GM13977 (cell line): ENCODE measurements around the gene POLR2J2.
"Not testable (repeated sequence)": the region's sequence is repeated elsewhere in the genome, so short reads cannot be mapped to it uniquely, and the experiment has no call there.

ENCODE experiments used
- DNase-seq: peaks from one replicate; pipeline ENCODE4 v3.0.0; 2012; ENCODE audit warnings: low spot score
- CTCF ChIP-seq: IDR thresholded peaks from 2 replicates; pipeline ENCODE4 v1.5.1; 2012; ENCODE audit warnings: mild to moderate bottlenecking, control low read depth; ENCODE audit not compliant: insufficient read depth; ENCODE audit errors: extremely low read depth, missing control alignments
- in situ Hi-C: fragments of 300-500 bp; cut with MboI; formaldehyde crosslinking; loops from one replicate; pipeline ENCODE4 v1.12.0; 2022; ENCODE audit warnings: low sequenced_read_pairs, low pct_unique_long_range_greater_than_20kb, mixed read lengths, inconsistent platforms; ENCODE audit not compliant: unreplicated experiment

Gene POLR2J2

GRCh38 chr7:102671166-102671955 is at the start of gene POLR2J2:
TSS of gene POLR2J2 (minus strand) at chr7:102671663. CDS start at chr7:102671601, 62 bp downstream.
- peak; percentile 26 for TF ChIP-seq CTCF
- in situ Hi-C loops: not testable (repeated sequence)
- DNase-seq: peak; percentile 80

DNA sequence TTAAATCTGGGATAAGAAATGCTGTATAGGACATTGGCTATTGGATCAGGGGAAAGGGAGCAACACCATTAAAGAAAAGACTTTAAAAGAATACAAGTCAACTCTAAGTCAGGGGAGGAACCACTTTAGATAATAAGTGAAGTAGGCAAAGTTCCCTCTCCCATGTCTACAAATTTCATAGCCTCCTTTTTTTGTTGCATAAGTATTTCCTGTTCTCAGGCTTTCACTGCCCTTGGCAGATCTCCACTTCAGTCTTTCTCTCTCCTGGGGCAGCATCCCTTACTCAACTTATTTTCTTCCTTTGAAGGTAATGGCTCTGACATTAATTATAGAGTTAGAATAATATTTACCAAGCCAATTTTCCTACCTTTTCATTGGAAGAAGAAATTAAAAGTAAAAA is 47.0 kb upstream of the POLR2J2 start:
- DNase-seq, in situ Hi-C loops: not testable (repeated sequence)

- DNase-seq, in situ Hi-C loops: not testable (repeated sequence)
These were observed 44.3 kb upstream of the POLR2J2 start for GRCh38 chr7:102715718-102716117.

DNA sequence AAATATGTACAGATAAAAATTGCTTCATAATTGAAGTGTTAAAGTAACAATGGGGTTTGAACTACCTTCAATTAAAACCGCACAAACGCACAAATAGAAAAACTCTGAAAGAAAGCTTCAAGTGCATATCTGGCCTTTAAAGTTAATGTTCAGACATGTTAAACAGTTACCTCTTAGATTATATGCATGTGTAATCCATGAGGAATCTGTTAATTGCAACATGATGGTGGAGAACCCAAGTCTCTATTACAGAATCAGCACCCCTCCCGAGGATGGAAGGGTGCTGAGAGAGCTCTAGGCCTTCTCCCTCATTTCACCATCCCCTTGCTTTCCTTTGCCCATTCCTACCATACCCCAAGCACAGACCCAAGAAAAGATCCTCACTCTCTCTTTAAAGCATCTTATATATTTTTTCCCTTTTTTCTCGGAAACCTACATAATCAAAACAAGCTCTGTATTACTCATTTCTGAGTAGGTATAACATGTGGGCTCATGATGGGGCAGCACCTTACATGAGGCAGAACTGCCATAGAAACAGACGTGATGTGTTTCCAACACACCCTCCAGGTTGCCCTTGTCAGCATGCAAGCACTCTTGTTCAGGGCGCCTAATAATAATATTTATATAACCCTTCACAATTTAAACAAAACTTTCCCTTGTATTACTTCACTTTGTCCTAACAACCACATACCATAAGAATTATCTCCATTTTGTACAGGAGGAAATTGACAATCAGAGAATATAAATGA is 43.5 kb upstream of the POLR2J2 start:
- in situ Hi-C loops, DNase-seq: not testable (repeated sequence)

- in situ Hi-C loops, DNase-seq: not testable (repeated sequence)
These were observed 42.2 kb upstream of the POLR2J2 start for GRCh38 chr7:102713691-102714080.

DNA sequence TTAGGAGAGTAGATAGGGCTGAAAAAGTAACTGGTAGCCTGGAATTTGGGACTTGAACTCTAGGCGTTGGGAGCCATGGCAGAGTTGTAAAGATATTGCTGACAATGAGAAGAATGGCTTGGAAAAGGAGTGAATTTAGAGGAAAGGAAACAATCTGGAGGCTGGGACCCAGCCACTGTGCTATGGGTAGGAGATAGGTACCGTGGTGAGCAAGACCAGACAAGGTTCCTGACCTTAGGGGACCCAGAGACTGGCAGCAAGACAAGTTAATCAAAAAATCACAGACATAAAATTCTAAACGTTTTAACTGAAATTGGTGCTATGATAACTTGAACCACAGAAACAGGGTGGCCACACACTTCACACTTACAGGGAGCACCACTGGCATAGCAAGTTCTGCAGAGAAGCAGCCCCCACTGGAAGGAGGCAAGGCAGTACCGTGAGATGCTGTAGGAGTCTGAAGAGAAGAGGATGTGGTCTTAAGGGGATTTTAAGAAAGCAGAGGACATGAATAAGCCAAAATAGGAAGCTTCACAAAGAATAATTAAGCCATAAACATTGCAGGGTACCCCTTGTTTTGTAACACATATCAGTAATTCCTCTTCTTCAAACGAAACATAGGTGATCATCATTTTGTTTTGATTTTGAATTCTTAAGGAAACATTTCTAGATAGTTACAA is 41.7 kb upstream of the POLR2J2 start:
- peak; percentile 6 for DNase-seq
- in situ Hi-C loops: not testable (repeated sequence)

DNA sequence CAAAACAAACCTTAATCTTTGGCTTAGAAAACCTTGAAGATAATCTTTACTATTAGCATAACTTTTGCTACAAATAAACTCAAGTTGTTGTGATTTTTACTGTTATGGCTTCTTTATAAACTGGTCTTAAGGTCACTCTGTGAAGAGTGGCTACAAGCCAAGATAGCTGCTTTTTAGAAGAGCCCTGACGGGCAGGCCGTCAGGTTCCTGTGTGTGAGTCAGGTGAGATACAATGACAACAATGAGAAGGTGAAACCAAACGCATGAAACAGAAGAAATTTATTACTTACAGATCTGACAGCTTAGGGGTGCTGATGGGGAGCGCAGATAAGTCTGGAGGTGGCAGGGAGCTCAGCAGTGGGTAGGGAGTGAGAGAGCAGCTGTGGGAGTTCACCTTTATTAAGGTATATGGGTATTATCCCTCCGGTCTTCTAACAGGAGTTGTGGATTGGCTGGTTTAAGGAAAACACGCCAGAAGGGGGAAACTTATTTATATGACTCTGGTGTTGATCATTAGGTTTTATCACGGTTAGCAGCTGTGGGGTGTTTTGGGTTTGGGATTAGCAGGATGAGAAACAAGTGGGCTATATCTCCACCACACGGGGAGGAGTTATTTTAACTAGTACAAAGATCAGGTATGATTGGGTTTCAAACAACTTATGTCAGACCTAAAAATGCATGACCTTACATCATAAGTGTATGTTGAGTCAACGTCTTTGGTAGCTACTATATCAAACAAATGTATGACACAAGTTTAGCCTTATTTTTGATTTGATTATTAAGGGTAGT is 27.7 kb upstream of the POLR2J2 start:
- DNase-seq, in situ Hi-C loops: not testable (repeated sequence)

- in situ Hi-C loops, DNase-seq: not testable (repeated sequence)
These were observed 26.4 kb upstream of the POLR2J2 start for GRCh38 chr7:102697642-102698512.

DNA sequence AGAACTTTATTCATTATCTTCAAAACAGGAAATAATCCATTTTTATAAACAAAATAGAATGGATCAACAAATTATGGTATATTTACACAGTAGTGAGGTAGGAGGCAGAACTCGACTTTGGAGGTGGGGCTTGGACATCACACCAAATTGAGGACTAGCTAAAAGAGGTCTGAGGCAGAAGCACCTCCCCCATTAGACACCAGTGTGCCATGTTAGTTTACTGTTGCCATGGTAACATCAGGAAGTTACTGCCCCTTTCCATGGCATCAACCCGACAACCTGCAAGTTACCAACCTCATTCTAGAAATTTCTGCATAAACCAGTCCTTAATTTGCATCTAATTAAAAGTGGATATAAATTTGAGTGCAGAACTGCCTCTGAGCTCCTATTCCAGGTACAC is 24.5 kb upstream of the POLR2J2 start:
- DNase-seq, in situ Hi-C loops: not testable (repeated sequence)

GRCh38 chr7:102695033-102695552 is 23.6 kb upstream of the POLR2J2 start:
- in situ Hi-C loops, DNase-seq: not testable (repeated sequence)

DNA sequence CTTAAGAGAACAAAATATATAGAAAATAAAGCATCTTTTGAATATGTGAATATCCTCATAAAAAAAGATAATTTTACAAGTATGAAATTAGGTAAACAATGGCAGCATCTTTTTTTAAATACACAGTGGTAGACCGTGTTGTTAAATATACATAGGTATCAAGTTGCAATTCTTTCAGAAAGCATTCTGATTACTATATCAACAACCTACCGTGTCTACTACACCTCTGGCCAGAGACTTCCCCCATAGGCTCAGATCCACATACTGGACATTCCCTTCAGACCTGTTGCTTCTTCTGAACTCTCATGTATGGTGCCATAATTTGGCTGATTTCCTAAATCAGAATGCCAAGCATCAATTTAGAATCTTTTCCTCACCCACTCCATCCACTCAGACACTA is 22.5 kb upstream of the POLR2J2 start:
- in situ Hi-C loops: not testable (repeated sequence)

GRCh38 chr7:102690602-102691001 is 19.1 kb upstream of the POLR2J2 start:
- in situ Hi-C loops, DNase-seq: not testable (repeated sequence)

More for the DNA sequence above, 22.5 kb upstream of the POLR2J2 start:
- not testable (repeated sequence) for DNase-seq

- in situ Hi-C loops, DNase-seq: not testable (repeated sequence)
These were observed 18.2 kb upstream of the POLR2J2 start for GRCh38 chr7:102689436-102690282.
